NCI-H2196 (cell line): ENCODE results near the gene FREY1.

Source experiments
- DNase-seq: peaks from one replicate; lab custom pipeline; 2025; ENCODE audit not compliant: unreplicated experiment; lab: John Stamatoyannopoulos, UW

Gene FREY1

GRCh38 chr11:45906965-45907611, at the start of gene FREY1:
Gene FREY1 (minus strand): TSS chr11:45907271. CDS start chr11:45907245, 26 bp downstream.
- no peak for DNase-seq

GRCh38 chr11:45949992-45950407, 42.9 kb upstream of the FREY1 start:
- DNase-seq: no peak

- DNase-seq: no peak
Measured at GRCh38 chr11:45948356-45948755, 41.3 kb upstream of the FREY1 start.

- no peak for DNase-seq
Measured at GRCh38 chr11:45947885-45948284, 40.8 kb upstream of the FREY1 start.

GRCh38 chr11:45945397-45945999, 38.4 kb upstream of the FREY1 start:
- DNase-seq: no peak

GRCh38 chr11:45942381-45942780, 35.3 kb upstream of the FREY1 start:
- DNase-seq: no peak

- DNase-seq: no peak
Measured at GRCh38 chr11:45941285-45941684, 34.2 kb upstream of the FREY1 start.

GRCh38 chr11:45939836-45940235, 32.8 kb upstream of the FREY1 start:
- no peak for DNase-seq

GRCh38 chr11:45937916-45938315, 30.8 kb upstream of the FREY1 start:
- no peak for DNase-seq

- no peak for DNase-seq
Measured at GRCh38 chr11:45936511-45937054, 29.5 kb upstream of the FREY1 start.

GRCh38 chr11:45935349-45936064, 28.4 kb upstream of the FREY1 start:
- no peak for DNase-seq

GRCh38 chr11:45934580-45935318, 27.7 kb upstream of the FREY1 start:
- no peak for DNase-seq

- no peak for DNase-seq
Measured at GRCh38 chr11:45933846-45934579, 26.9 kb upstream of the FREY1 start.

- no peak for DNase-seq
Measured at GRCh38 chr11:45933131-45933831, 26.2 kb upstream of the FREY1 start.

GRCh38 chr11:45932217-45932616, 25.1 kb upstream of the FREY1 start:
- DNase-seq: no peak

GRCh38 chr11:45931739-45932138, 24.7 kb upstream of the FREY1 start:
- no peak for DNase-seq

- DNase-seq: no peak
Measured at GRCh38 chr11:45930951-45931570, 24.0 kb upstream of the FREY1 start.

GRCh38 chr11:45930031-45930794, 23.1 kb upstream of the FREY1 start:
- peak; percentile 84 for DNase-seq
